GM12891 (cell line): Measurements from ENCODE around the gene MTA3.

Experiments
- POLR2A ChIP-seq: IDR thresholded peaks from 2 replicates; pipeline ENCODE4 v1.6.1; 2011; ENCODE audit warnings: low read depth, low read length, control low read depth
- POLR2AphosphoS5 ChIP-seq: IDR thresholded peaks from 2 replicates; pipeline ENCODE4 v1.6.1; 2011; ENCODE audit warnings: low read depth, low read length, control low read depth

GRCh38 chr2:42752816-42753813, 184.7 kb downstream of the MTA3 start:
- TF ChIP-seq POLR2A (no peak), POLR2AphosphoS5 (no peak)
